Renal cortical epithelial cell (primary cell): ENCODE results near the gene ACKR2. TPM values are rescaled to one million over a fixed set of nuclear protein-coding genes. Genes with fewer than 3 reads are reported as not detected.
A peak's percentile ranks its signal among the peaks of the same experiment; 100 is the strongest.

Experiments
- DNase-seq: peaks from one replicate; pipeline ENCODE4 v3.0.0-alpha.2; 2011; ENCODE audit warnings: low read depth
- total RNA-seq: library from RNA; depleted of rRNA; stranded (reverse); fragments of >200 nt; gene quantifications from 2 replicates; pipeline ENCODE4 v1.2.3, GENCODE V29; 2014

Gene ACKR2
- total RNA-seq, 1 donor from 2014 or later: 2.9 TPM

DNA sequence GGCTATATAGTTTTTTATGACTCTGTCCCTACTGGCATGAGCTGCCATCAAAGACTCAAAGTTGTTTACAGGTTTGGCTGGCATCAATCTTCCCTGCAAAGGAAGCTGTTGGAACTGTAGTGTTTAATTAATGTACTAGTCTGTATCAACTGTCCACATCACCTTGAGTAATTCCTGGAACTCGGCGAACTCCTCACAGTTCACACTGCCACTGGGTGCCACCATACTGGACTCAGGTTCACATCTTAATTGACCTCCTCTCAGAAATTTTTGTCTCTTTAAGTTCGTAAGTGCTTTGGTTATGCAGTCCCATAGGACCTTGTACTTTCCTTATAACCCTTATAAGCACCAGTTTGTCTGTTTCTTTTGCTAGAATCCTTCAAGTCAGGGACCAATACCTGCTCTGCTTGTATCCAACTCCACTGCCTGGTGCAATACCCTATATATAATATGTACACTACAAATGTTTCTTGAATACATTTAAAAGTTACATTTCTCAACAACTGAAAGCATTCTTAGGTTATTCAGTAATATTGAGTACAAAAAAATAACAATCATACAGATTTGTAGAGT, 8.1 kb upstream of the ACKR2 start:
- no peak for DNase-seq

DNA sequence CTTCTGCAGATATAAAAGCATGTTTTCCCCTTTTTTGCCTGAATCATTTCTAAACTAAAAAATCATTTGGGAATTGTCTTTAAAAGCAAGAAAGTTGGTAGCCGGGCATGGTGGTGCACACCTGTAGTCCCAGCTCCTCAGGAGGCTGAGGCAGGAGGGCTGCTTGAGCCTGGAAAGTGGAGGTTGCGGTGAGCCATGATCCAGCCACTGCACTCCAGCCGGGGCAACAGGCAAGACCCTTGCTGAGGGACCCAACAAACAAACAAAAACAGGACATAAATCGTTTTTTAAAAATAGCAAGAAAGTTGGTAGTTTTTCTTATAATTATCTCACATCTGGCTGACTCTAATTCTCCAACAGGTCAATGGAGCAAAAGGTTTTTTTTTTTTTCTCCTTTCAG, 7.5 kb upstream of the ACKR2 start:
- no peak for DNase-seq

DNA sequence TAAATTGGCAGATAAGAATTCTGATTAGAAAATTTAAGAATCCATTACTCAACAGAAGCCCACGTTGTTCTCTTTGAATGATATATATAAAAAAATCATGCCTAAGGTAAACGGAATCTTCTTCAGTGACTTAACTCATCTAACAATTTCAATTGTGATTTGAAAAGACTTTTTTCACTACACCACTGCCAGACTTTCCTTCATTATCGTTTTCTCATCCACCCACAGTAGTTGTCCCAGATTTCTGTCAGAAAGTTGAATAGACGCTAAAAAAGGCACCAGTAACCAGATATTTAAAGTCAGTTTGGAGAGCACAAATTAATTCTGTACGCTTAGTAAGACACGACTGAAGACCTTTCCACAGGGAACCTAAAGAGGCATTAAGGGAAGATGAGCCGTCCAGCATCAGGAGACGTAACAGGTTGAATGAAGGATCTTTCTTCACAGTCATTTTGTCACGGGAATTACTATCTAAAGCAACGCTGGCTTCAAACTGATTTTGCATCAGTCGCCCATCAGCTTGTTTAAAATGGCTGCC, 6.3 kb upstream of the ACKR2 start:
- no peak for DNase-seq

DNA sequence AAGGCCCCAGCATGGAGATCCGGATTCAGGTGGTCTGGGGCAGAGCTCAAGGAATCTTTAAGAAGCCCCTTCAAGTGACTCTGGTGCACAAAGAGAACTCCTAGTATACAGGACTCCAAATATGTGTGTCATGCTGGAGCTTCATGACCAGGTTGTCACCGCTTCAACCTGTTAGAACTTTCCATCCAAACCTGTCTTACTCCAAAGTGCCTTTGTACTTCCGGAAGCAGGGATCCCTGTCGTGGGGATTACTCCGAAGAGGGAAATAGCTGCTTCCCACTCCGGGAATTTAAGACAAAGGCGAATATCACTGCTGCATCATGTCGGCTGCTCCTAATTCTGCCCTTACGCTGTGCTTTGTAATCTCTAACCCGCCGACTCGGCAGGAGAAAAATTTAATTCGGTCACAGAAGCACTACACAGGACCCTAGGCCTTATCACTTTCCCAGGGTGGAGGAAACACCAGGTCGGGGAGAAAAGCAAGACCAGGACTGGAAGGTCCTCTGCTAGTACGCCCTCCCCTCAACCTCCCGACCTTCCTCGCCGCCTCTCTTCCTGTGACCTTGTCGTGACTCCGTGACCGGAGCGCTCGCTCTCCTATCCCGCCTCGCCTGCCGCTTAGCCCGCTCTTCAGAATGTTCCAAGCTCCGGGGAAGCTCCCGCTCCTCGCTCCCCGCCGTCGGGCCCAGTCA, 5.7 kb upstream of the ACKR2 start:
- DNase-seq: no peak

DNA sequence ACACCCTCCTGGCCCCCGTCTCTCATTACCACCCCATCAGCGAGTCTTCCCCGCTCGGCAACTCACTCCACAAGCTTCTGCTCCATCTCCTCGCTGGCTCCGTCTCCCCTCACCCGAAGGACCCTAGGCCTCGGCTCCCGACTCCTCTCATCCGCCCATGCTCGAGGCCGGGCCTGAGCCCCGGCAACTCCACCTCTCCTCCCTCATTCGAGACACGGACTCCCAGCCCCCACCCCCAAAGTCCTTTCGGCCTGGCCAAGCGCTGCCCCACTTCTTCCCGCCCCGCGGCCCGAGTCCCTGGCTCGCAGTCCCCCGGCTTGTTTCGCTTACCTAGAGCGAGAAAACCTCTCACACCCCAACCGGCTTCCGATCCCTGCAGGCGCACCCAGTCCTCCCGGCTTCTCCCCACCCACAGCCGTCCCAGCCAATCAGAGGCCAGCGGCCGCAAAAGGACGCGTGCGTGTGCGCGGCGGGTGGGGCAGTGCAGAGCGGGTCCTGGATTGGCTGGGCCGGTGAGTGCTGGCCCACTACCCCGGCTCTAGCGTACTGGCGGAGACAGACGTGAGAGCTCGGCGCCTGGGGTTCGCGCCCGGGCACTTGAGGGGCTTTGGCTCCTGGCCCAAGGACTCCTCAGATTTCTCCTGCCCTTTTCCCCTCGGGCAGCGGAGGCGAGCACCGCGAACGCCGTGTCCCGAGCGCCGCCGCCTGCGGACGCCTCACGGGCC, 5.0 kb upstream of the ACKR2 start, which contains the start of gene HIGD1A:
Gene HIGD1A, minus strand, starts transcription at position 385 of the 725 bp plus-strand sequence. CDS start 10,237 bp downstream, outside the sequence.
- peak; percentile 87 for DNase-seq

DNA sequence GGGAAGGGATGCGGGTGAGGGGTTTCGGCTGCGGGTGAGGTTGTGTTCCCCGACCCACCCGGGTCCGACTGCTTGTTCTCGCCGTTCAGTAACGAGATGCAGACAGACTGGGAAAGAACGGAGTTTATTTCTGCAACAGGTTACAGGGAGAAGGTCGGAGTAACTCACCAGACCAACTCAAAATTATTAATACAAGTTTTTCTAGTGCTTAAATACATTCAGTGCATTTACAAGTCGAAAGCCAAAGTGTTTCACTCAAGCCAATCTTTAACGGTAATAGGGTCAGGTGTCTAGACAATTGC, 4.5 kb upstream of the ACKR2 start:
- DNase-seq: no peak

DNA sequence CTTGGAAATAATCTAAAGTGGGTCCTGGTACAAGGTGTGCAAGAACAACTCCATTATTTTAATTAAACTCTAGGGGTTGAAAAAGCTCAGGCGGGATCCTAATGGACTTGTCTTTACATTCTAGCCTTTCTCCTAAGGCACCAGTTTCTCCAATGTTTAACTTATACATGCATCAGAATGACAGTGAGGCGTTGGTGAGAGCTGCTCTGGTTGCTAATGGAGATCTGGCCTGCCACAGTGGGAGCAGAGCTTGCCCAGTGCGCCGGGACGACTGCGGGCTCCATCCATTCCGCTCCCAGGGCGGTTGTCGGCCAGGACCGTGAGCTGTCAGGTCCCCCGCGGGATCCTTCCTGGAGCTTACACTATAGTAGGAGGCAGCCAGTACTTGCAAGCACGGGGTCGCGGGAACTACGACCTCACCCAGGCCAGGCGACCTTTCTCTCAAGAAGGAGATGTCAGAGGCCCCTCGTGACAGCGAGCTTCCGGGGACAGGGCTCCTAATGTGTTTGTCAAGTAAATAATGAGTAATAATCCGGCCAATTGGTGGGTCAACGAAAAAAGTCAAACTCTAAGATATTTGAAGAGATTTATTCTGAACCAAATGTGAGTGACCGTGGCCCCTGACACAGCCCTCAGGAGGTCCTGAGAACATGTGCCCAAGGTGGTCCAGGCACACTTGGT, 4.0 kb upstream of the ACKR2 start:
- DNase-seq: no peak

DNA sequence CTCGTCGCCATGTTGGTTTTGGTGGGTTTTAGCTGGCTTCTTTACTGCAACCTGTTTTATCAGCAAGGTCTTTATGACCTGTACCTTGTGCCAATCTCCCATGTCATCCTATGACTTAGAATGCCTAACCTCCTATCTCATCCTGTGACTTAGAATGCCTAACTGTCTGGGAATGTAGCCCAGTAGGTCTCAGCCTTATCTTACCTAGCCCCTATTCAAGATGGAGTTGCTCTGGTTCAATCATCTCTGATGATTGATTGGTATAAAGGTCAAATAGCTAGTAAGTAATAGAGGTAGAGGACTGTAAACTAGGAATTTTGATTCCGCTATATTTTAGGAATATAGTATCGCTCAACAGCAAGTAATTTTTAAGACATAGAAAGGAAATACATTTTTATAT, 1.3 kb upstream of the ACKR2 start:
- no peak for DNase-seq

DNA sequence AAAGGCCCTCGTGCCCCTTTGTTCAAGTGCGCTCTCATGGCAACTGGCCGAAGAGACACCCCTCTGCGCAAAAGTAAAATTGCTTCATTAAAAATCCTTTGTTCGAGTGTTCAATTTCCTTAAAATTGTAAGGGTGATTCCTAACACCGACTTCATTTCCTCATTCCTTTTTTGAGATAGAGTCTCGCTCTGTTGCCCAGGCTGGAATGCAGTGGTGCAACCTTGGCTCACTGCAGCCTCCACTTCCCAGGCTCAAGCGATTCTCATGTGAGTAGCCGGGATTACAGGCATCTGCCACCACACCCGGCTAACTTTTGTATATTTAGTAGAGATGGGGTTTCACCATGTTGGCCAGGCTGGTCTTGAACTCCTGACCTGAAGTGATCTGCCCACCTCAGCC, 1.5 kb downstream of the ACKR2 start:
- peak; percentile 79 for DNase-seq

DNA sequence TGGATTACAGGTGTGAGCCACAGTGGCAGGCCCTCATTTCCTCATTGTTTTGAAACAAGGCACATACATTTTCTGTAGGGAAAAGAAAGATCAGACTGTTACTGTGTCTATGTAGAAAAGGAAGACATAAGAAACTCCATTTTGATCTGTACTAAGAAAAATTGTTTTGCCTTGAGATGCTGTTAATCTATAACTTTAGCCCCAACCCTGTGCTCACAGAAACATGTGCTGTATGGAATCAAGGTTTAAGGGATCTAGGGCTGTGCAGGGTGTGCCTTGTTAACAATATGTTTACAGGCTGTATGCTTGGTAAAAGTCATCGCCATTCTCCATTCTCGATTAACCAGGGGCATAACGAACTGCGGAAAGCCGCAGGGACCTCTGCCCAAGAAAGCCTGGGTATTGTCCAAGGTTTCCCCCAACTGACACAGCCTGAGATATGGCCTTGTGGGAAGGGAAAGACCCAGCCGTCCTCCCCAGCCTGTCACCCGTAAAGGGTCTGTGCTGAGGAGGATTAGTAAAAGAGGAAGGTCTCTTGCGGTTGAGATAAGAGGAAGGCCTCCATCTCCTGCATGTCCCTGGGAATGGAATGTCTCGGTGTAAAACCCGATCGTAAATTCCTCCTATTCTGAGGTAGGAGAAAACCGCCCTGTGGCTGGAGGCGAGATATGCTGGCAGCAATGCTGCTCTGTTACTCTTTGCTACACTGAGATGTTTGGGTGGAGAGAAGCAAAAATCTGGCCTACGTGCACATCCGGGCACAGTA, 2.1 kb downstream of the ACKR2 start:
- peak; percentile 59 for DNase-seq

DNA sequence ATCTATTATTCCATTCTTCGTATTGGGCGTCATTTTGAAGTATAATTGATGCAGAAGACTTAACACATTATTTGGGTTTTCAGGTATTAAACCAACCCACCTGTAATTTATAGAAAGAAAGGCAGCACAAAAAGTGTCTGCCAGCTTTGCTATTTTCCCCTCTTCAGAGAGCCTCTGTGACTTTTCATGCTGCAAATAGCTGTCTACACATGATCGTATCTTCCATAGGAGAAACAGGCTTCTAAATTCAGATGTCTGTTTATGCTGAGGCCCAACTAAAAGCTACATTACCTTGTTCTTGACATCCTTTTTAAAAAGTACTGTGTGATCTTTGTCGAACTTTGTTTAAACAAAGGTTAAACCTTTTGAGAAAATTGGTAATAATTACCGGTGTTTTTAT, 5.0 kb downstream of the ACKR2 start:
- DNase-seq: no peak

DNA sequence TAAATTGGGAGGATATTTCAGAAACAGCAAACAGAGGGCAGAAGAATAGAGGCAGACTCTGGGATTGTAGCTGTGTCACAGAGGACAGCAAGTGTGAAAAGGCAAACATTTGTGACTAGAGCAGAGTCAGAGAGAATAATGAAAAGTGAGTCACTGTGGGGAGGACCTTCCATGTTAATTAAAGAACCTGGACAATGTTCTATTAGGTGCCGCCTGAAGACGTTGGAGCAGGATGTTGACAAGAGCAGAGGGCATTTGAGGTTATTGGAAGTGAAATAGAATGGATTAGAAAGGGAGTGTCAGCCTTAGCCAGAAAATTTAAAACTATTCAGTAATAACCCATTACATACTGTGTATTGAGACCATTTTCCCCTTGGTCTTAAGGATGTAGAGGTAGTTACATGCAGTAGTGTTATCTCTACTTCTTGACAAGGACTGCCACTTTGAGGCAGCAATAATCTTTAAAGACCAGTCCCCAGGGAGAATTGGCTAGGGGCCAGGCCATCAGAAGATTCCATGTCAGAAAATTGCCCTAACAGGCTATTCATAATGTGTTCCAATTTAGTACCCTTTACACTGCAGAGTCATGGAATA, 5.8 kb downstream of the ACKR2 start:
- peak; percentile 87 for DNase-seq

DNA sequence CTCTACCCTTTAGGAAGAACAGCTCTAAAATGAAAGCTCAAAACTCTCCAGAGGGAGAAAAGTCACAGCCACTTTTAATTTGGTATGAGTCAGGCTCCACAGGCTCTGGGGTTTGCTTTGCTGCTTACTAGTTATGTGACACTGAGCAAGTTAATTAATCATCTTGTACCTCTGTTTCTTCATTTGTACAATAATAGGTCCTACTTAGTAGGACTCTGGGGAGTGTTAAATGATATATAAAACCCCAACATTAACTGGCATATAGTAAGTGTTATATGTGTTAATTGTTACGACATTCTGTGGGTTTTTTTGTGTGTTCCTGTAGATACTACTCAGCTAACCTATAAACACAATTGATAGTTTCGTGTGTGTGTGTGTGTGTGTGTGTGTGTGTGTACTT, 6.6 kb downstream of the ACKR2 start:
- peak; percentile 87 for DNase-seq

DNA sequence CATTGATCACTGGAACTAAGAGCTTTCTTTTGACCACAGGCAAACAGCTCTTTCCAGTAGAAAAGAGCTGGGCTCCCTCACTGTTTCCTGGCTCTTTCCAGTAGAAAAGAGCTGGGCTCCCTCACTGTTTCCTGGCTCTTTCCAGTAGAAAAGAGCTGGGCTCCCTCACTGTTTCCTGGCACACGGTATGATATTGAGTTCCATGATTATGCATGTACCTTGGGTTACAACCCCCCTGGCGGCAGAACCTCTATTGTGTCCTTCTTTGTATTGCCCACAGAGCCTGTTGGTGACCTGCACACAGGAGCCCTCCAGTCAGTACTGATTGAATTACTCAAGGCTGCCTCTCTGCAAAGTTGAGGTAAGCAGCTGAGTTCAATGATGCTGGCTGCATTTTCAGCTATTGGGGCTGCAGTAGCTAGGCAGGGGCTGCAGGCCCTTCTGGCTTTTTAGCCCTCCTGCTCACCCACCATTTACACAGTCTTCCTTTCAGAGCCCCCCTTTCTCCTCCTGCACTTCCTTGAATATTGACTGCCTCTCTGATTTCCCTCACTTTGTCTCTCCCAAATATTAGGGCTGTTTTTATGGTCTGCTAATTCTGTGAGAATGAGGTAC, 10.2 kb downstream of the ACKR2 start:
- no peak for DNase-seq

DNA sequence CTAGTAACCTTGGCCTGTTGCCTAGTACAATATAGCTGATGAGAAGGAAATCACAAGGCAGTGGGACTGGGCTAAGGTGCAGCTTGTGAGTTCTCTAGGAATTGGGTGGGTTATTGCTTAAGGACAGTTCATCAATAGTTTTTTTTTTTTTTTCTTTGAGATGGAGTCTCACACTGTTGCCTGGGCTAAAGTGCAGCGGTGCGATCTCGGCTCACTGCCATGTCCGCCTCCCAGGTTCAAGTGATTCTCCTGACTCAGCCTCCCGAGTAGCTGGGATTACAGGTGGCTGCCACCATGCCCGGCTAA, 11.5 kb downstream of the ACKR2 start:
- no peak for DNase-seq

DNA sequence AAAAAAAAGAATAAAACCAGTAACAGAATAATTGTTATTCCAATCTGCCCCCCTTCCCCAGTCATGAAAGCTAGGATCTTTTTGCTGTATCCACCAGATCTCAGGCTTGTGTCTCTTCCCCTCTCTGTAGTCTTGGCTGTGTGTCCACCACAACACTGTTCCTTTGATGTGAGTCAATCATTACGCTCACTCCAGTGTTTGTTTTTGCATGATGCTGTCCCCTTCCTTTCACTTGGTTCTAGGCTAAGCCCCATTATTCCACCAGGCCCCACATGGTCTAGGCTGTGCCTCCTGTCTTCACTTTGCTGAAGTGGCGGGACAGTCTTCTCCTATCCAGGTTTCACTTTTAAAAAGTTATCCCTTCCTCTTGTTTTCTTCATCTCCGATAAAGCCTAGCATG, 13.6 kb downstream of the ACKR2 start:
- no peak for DNase-seq

DNA sequence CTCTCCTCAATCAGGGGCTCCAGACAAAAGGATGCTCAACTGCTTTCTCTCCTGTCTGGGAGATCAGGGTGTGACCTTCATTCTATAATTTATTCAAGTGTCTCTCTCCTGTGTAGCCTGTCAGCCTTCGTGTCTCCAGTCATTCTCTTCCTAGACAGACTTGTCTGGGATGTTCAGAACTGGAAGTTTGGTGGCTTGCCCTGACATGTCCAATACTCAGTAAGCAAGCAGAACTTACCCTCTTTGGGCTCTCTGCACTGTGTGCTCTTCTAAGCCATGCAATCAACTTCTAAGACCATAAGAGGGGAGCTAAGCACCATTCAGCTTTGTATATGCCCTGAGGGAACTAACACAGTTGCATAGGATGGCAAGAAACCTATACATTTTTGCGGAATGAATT, 14.1 kb downstream of the ACKR2 start:
- DNase-seq: no peak

DNA sequence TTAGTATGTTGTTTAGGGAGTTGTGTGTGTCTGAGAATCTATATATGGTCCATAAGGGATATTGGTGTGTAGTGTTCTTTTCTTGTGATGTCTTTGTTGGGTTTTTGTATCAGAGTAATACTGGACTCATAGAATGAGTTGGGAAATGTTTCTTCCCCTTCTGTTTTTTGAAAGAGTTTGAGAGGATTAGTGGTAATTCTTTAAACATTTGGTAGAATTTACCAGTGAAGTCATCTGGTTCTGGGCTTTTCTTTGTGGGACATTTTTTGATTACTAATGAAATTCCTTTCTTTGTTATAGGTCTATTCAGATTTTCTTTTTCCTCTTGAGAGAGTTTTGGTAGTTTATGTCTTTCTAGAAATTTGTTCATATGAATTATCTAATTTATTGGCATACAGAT, 16.9 kb downstream of the ACKR2 start:
- no peak for DNase-seq

DNA sequence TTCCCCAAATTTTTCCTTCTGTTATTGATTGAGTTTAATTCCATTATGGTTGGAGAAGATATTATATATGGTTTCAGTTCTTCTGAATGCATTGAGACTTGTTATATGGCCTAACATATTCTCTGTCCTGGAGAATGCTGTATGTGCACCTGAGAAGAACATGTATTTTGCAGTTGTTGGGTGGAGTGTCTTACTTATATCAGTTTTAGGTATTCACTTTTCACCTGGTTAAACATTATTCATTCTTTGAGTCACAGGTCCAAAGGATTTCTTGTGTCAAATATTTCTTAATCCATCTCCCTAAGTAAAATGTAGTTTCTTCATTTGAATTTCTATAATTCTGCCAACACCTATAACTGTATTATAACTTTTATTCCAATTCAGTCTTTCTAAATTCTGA, 17.8 kb downstream of the ACKR2 start:
- peak; percentile 56 for DNase-seq

DNA sequence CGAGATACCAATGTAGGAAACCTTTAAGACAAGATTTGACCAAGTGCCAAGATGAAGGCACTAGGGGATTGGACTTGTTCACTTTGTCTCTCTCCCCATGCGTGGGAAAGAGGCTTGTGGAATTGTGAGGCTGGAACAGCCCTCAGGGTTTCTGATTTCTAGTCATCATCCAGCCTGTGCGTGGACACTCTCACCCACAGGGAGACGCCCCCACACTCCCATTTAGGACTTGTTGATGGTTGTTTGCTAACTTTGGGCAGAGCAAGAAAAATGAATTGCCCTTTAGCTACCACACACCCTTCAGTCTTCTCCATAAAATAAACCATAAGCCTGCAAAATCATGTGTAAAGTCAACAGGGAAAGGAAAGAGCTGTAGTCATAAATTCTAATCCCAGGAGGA, 18.4 kb downstream of the ACKR2 start:
- DNase-seq: peak; percentile 50

DNA sequence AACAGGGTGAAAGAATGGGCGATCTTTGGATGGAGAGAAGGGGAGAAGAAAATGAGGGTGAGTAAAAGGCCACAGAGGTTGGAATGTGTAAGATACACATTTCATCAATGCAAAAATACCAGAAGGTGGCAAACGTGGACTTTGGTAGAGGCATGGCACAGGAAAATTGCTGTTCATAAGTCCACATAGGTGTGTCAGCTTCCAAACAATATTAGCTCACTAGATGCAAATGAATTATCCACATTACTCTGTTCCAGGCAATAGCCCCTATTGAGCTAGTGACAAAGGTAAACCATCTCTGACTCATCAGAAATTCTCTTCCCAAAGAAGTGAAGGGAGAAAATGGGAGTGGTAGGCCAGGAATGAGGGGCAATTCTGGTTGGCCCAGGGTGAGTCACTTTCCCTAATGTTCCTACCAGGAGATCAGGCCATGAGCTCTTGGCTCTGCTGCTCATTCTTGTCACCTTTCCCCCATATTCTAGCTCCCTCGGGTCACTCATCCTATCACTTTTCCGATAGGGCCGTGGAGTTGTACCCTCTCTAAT, 19.9 kb downstream of the ACKR2 start:
- DNase-seq: peak; percentile 68
